OCI-LY1 (cell line): ENCODE results near the gene TDRD12.

Experiments
- H2AFZ ChIP-seq: fragments of 200-600 bp; sonication (generic), shearing (Covaris generic); 2 replicates; pipeline ENCODE4 v1.6.0; 2014; ENCODE audit warnings: antibody characterized with exemption, mild to moderate bottlenecking, low read length
- H3F3A ChIP-seq: fragments of 200-600 bp; sonication (generic), shearing (Covaris generic); 2 replicates; pipeline ENCODE4 v1.6.0; 2014; ENCODE audit warnings: mild to moderate bottlenecking, antibody characterized with exemption, low read length, moderate library complexity; ENCODE audit not compliant: insufficient read depth
- H3K27ac ChIP-seq: fragments of 200-600 bp; sonication (generic); 2 replicates; pipeline ENCODE4 v1.5.1; 2014; ENCODE audit warnings: low read length, mixed run types, mild to moderate bottlenecking, low read depth; ENCODE audit not compliant: poor library complexity, severe bottlenecking
- H3K27me3 ChIP-seq: fragments of 200-600 bp; sonication (generic); 2 replicates; pipeline ENCODE4 v1.6.0; 2014; ENCODE audit warnings: antibody characterized with exemption, mild to moderate bottlenecking, low read length, moderate library complexity; ENCODE audit not compliant: insufficient read depth
- H3K36me3 ChIP-seq: fragments of 200-600 bp; sonication (generic); 2 replicates; pipeline ENCODE4 v1.6.1; 2014; ENCODE audit warnings: mild to moderate bottlenecking, antibody characterized with exemption, low read length, moderate library complexity, mixed read lengths; ENCODE audit not compliant: insufficient read depth
- H3K4me1 ChIP-seq: fragments of 200-600 bp; sonication (generic); 2 replicates; pipeline ENCODE4 v1.5.1; 2014; ENCODE audit warnings: mild to moderate bottlenecking, low read length, moderate library complexity; ENCODE audit not compliant: insufficient read depth, severe bottlenecking
- H3K4me2 ChIP-seq: fragments of 200-600 bp; sonication (generic), shearing (Covaris generic); 2 replicates; pipeline ENCODE4 v1.6.1; 2014; ENCODE audit warnings: low read length
- H3K4me3 ChIP-seq: fragments of 200-600 bp; sonication (generic); 2 replicates; pipeline ENCODE4 v1.5.1; 2014; ENCODE audit warnings: low read length, low read depth, mild to moderate bottlenecking, mixed read lengths; ENCODE audit not compliant: poor library complexity, severe bottlenecking
- H3K79me2 ChIP-seq: fragments of 200-600 bp; shearing (Covaris generic); 2 replicates; pipeline ENCODE4 v1.6.1; 2016; ENCODE audit warnings: mixed run types, low read length, mixed read lengths; ENCODE audit not compliant: insufficient read depth
- H3K9ac ChIP-seq: fragments of 200-600 bp; sonication (generic), shearing (Covaris generic); 2 replicates; pipeline ENCODE4 v1.6.1; 2014; ENCODE audit warnings: mild to moderate bottlenecking, low read length, mixed read lengths
- H3K9me2 ChIP-seq: fragments of 200-600 bp; sonication (generic), shearing (Covaris generic); 2 replicates; pipeline ENCODE4 v1.6.1; 2014; ENCODE audit warnings: low read depth, mild to moderate bottlenecking, low read length, mixed read lengths
- H3K9me3 ChIP-seq: fragments of 200-600 bp; shearing (Covaris generic); 2 replicates; pipeline ENCODE4 v1.6.1; 2014; ENCODE audit warnings: low read length, mixed read lengths
- H4K20me1 ChIP-seq: fragments of 200-600 bp; sonication (generic), shearing (Covaris generic); 2 replicates; pipeline ENCODE4 v1.6.0; 2016; ENCODE audit warnings: mild to moderate bottlenecking, low read length; ENCODE audit not compliant: insufficient read depth
- CTCF ChIP-seq: fragments of 200-600 bp; sonication (generic), shearing (Covaris generic); IDR thresholded peaks from 2 replicates; pipeline ENCODE4 v1.5.1; 2017; ENCODE audit warnings: mild to moderate bottlenecking, antibody characterized with exemption, low read length, moderate library complexity, mixed read lengths
- EZH2 ChIP-seq: fragments of 200-600 bp; sonication (generic), shearing (Covaris generic); IDR thresholded peaks from 2 replicates; pipeline ENCODE4 v1.8.0; 2017; ENCODE audit warnings: borderline replicate concordance, mixed run types, mild to moderate bottlenecking, antibody characterized with exemption, low read length, moderate library complexity, mixed read lengths

Gene TDRD12

GRCh38 chr19:32809254-32809653 is 89.7 kb downstream of the TDRD12 start:
- no peaks in the 10 kb centered on the region for H3K36me3 ChIP-seq
- H3K4me3 ChIP-seq, result no peak overlapping the region
- H3K79me2 ChIP-seq, result no peaks in the 10 kb centered on the region
- no peaks in the 10 kb centered on the region for H3K9me2 ChIP-seq
- TF ChIP-seq EZH2 (no peak), CTCF (no peak)
- no peak overlapping the region for H2AFZ ChIP-seq
- no peaks in the 10 kb centered on the region for H3K4me1 ChIP-seq
- no peak overlapping the region for H3K27ac ChIP-seq
- H3K9ac ChIP-seq, result no peak overlapping the region
- no peaks in the 10 kb centered on the region for H4K20me1 ChIP-seq
- no peaks in the 10 kb centered on the region for H3K27me3 ChIP-seq
- no peak overlapping the region for H3K4me2 ChIP-seq
- H3K9me3 ChIP-seq, result no peaks in the 10 kb centered on the region
- H3F3A ChIP-seq, result no peaks in the 10 kb centered on the region

GRCh38 chr19:32809754-32810153 is 90.2 kb downstream of the TDRD12 start:
- Histone ChIP-seq H3F3A (no peaks in the 10 kb centered on the region), H3K36me3 (no peaks in the 10 kb centered on the region), H3K27ac (no peak overlapping the region), H4K20me1 (no peaks in the 10 kb centered on the region), H3K9ac (no peak overlapping the region), H3K79me2 (no peaks in the 10 kb centered on the region), H3K4me3 (no peak overlapping the region), H3K4me2 (no peak overlapping the region), H2AFZ (no peak overlapping the region), H3K9me2 (no peaks in the 10 kb centered on the region), H3K4me1 (no peaks in the 10 kb centered on the region), H3K9me3 (no peaks in the 10 kb centered on the region), H3K27me3 (no peaks in the 10 kb centered on the region)
- no peak for TF ChIP-seq CTCF

- no peaks in the 10 kb centered on the region for H3F3A ChIP-seq
- no peak overlapping the region for H3K9ac ChIP-seq
- H3K4me1 ChIP-seq, result no peaks in the 10 kb centered on the region
- no peak overlapping the region for H3K4me3 ChIP-seq
- H3K27ac ChIP-seq, result no peak overlapping the region
- no peak overlapping the region for H2AFZ ChIP-seq
- no peaks in the 10 kb centered on the region for H3K79me2 ChIP-seq
- H3K9me2 ChIP-seq, result no peaks in the 10 kb centered on the region
- H3K27me3 ChIP-seq, result no peaks in the 10 kb centered on the region
- H4K20me1 ChIP-seq, result no peaks in the 10 kb centered on the region
- no peak overlapping the region for H3K4me2 ChIP-seq
- no peak for TF ChIP-seq CTCF
- TF ChIP-seq EZH2, result no peak
- H3K36me3 ChIP-seq, result no peaks in the 10 kb centered on the region
- no peaks in the 10 kb centered on the region for H3K9me3 ChIP-seq
Measured at GRCh38 chr19:32810452-32810851, 90.9 kb downstream of the TDRD12 start.
